Measurements from ENCODE around the gene EFCAB6.

Gene EFCAB6

GRCh38 chr22:43529461-43529860 is 282.6 kb downstream of the EFCAB6 start:
- no peak for DNase-seq

- DNase-seq, result no peak
Observed at GRCh38 chr22:43528601-43529360, 283.3 kb downstream of the EFCAB6 start.

GRCh38 chr22:43526946-43527345 is 285.2 kb downstream of the EFCAB6 start:
- DNase-seq, result no peak

- no peak for DNase-seq
Observed at GRCh38 chr22:43526117-43526655, 285.9 kb downstream of the EFCAB6 start.

GRCh38 chr22:43521716-43522115 is 290.4 kb downstream of the EFCAB6 start:
- no peak for DNase-seq

GRCh38 chr22:43520632-43521039 is 291.5 kb downstream of the EFCAB6 start:
- no peak for DNase-seq

GRCh38 chr22:43516996-43517635 is 295.0 kb downstream of the EFCAB6 start:
- no peak for DNase-seq

- DNase-seq, result no peak
Observed at GRCh38 chr22:43516386-43516785, 295.7 kb downstream of the EFCAB6 start.

GRCh38 chr22:43515902-43516301 is 296.2 kb downstream of the EFCAB6 start:
- no peak for DNase-seq

- no peak for DNase-seq
Observed at GRCh38 chr22:43515411-43515810, 296.7 kb downstream of the EFCAB6 start.

GRCh38 chr22:43514476-43515157 is 297.5 kb downstream of the EFCAB6 start:
- no peak for DNase-seq

- DNase-seq, result no peak
Observed at GRCh38 chr22:43512279-43512678, 299.8 kb downstream of the EFCAB6 start.

GRCh38 chr22:43511276-43511910 is 300.7 kb downstream of the EFCAB6 start:
- no peak for DNase-seq

GRCh38 chr22:43510281-43511070 is 301.6 kb downstream of the EFCAB6 start:
- DNase-seq, result no peak

GRCh38 chr22:43509337-43509736 is 302.8 kb downstream of the EFCAB6 start:
- DNase-seq, result no peak

- DNase-seq, result no peak
Observed at GRCh38 chr22:43508489-43508888, 303.6 kb downstream of the EFCAB6 start.

- DNase-seq, result no peak
Observed at GRCh38 chr22:43507235-43507634, 304.9 kb downstream of the EFCAB6 start.

- DNase-seq, result no peak
Observed at GRCh38 chr22:43506487-43506886, 305.6 kb downstream of the EFCAB6 start.

GRCh38 chr22:43505896-43506295 is 306.2 kb downstream of the EFCAB6 start:
- no peak for DNase-seq

- no peak for DNase-seq
Observed at GRCh38 chr22:43505423-43505822, 306.7 kb downstream of the EFCAB6 start.

- no peak for DNase-seq
Observed at GRCh38 chr22:43504666-43505261, 307.3 kb downstream of the EFCAB6 start.

Measured in right kidney (tissue), 1 donor.